Medulla oblongata (tissue), 1 donor: ENCODE measurements around the gene MMP2.

Experiments used
- DNase-seq: peaks from one replicate; pipeline ENCODE4 v3.0.0-alpha.2; 2015; ENCODE audit errors: extremely low spot score

The MMP2 gene

DNA sequence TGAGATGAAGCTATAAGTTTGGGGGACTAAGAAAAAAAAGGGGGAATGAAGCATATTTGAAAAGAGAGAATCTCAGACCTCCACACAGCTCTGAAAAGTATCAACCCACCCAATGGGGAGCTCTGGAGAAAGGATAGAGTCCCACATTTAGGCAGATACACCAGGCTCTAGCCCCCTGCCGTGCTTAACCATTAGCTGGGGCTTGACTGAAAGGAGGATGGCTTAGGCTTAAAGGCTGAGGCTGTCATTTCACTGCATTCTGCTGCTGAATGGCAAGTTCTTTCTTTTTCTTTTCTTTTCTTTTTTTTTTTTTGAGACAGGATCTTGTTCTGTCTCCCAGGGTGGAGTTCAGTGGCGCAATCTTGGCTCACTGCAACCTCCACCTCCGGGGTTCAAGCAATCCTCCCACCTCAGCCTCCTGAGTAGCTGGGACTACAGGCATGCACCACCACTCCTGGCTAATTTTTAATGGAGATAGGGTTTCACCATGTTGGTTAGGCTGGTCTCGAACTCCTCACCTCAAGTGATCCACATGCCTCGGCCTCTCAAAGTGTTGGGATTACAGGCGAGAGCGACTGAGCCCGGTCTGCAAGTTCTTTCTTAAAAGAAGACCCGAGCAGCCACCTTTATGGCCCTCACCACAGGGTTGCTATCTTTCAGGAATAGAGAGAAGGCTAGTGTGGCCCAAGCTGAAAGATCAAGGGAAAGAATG lies 9.0 kb upstream of the MMP2 start:
- no peak for DNase-seq

DNA sequence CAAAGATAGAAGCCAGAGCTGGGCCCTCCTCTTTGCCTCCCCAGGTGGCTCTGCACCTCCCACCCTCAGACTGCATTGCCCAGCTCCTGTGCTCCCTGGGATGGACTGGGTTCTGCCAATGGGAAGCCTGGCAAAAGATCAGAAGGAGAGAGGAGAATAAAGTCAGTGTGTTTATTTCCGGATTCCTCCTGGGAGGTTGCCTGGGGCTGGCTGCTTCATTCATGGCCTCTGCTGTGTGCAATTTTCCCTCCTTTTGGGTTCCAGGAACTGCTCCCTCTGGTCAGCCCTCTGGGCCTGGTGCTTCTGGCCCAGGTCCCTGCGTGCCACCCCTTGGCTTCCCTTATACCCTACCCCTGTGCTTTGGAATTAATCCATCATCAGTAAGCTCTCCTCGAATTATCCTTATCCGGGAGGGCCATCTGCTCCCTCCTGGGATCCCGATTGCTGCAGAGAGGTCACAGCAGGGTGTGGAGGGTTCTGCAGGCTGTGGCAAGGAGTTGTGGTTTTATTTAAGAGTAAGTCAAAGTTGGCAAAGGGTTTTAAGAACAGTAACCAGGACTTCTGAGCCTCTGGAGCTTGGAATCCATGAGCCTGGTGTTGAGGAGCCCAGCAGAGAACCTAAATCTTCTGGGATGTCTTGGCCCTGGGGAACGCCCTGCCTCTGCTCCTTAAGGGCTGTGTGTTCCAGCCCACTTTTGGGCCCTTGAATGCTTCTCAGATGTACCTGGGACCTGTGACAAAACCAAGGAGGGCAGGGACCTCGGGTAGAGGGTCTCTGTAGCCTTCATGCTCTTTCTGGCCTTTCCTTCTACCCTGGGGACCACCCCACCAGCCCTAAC lies 8.2 kb upstream of the MMP2 start:
- peak; percentile 27 for DNase-seq

DNA sequence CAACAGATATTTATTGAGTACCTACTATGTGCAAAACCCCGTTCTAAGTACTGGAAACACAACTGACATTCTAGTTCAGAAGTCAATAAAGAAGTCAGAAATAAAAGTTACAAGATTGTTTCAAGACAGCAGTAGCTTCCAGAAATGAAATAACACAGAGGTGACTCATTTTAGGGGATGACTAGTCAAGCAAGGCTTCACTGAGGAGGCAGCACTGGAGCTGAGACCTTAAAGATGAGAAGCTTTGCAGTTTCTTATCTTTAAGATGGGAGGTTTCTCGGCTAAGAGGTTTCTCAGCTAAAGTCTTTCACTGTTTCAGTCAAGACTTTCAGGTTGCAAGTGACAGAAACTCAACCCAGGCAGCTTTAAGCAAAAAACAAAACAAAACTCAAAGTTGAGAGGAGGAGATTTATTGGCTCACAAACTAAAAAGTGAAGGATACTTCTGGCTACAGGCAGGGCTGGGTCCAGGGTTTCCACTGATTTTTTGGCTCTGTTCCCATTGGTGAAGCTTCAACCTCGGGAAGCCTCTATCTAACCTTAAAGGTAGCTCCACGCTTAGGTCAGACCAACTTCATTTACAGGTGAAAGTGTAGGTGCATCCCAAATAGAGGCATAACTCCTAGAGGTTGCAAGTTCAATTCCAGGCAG lies 7.4 kb upstream of the MMP2 start:
- DNase-seq: no peak

DNA sequence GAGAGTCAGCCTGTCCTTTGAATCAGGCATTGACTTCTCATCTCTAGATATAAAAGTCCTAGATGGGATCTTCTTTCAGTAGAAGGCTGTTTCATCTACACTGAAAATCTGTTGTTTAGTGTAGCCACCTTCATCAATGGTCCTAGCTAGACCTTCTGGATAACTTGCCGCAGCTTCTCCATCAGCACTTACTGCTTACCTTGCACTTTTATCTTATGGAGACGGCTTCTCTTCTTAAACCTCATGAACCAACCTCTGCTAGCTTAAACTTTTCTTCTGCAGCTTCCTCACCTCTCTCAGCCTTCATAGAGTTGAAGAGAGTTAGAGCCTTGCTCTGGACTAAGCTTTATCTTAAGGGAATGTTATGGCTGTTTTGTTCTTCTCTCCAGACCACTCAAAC lies 5.4 kb upstream of the MMP2 start:
- no peak for DNase-seq

DNA sequence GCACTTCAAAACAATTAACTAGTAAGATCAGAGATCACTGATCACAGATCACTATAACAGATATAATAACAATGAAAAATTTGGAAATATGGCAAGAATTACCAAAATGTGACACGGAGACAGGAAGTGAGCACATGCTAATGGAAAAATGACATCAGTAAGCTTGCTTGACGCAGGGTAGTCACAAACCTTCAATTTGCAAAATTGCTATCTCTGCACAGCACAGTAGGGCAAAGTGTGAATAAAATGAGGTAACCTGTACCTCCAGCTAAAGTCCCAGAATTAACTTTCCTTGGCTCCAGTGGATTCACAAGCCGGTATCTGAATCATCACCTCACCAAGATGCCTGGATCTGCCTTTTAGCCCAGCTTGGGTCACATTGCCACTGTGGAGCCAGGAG lies 4.2 kb upstream of the MMP2 start:
- DNase-seq: no peak

DNA sequence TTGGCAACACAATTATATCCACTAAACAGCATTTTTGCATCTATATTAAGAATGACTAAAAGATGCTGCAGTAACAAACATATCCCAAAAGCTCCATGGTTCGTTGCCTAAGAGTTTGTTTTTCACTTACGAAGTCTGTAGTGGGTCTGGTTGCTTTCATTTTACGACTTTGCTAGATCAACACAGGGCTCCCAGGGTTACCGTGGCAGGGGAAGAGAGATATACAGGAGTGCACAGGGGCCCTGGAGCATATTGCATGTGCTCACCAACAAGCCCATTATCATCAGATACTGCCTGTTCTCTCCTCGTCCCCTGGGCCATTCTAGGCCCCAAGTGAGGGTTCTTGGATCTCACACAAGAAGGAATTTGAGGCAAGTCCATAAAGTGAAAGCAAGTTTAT lies 3.1 kb upstream of the MMP2 start:
- DNase-seq: no peak

DNA sequence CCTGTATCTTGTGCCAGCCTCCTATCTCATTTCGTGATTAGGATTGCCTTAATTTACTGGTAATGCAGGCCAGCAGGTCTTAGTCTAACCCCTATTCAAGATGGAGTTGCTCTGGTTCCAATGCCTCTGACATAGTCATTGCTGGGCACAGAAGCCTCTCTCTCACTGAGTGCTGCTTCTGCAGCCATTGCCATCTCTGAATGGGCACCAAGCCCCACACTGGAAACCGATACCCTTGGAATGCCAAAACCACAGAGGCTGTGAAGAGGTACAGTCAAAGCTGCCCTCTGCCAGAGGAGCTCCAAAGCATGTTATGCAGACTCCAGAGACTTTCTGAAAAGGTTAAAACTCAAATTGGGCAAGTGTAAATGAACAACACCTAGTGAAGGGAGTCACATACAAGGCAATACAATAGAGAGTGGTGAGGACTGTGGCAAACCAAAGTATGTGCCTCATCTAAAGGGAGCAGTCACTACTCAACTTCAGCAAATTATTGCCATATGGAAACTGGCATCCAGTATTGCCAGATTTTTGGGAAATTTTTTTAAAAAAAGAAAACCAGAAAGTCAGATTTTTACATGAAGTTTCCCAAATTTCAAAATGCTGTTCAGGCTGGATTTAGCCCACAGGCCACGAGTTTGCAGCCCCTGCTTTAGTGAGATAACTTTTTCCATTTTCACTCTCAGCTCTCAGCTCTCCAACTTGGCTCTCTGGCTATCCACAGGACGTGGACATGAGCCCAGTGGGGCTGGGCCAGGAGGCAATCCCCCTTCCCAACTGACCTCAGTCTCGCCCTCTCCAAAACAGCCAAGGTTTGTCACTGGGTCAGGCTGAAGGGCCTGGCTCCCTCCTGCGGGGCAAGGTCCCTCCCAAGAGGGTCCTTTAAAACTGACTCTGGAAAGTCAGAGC lies 2.1 kb upstream of the MMP2 start:
- DNase-seq: no peak

DNA sequence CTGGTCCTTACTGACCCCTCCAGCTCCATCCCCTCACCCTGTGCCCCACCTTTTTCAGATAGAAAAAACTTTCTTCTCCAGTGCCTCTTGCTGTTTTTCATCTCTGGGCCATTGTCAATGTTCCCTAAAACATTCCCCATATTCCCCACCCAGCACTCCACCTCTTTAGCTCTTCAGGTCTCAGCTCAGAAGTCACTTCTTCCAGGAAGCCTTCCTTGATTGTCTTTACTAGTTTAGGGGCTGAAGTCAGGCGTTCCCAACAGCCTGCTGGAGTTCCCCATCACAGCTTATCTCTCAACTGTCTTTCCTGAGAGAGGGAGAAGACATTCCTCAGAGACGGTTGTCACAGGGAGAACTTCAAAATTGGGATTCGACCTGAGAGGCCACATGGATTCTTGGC lies 1.3 kb upstream of the MMP2 start:
- DNase-seq: no peak

DNA sequence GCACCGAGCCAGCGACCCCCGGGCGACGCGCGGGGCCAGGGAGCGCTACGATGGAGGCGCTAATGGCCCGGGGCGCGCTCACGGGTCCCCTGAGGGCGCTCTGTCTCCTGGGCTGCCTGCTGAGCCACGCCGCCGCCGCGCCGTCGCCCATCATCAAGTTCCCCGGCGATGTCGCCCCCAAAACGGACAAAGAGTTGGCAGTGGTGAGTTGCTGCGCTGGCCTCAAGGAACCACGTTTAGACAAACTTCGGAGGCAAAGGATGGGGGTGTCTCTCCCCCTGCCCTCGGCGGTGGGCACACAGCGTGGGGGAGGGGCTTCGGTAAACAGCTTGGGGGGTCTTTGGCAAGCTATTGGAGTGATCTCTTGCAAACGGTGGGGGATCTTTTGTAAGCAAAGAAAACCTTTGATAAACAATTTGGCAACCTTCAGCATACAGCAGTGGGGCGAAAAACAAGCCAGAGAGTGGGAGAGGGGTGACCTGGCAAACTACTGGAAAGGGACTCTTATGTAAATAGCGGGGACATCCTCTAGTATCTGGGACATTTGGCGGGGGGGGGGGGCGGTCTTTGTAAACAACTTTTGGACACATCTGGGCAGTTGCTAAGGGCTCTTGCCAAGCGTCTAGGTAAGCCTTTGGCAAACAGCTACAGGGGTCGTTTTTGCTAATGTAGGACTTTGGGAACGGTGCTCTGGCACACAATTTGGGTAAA lies 587 bp downstream of the MMP2 start:
- DNase-seq: no peak

DNA sequence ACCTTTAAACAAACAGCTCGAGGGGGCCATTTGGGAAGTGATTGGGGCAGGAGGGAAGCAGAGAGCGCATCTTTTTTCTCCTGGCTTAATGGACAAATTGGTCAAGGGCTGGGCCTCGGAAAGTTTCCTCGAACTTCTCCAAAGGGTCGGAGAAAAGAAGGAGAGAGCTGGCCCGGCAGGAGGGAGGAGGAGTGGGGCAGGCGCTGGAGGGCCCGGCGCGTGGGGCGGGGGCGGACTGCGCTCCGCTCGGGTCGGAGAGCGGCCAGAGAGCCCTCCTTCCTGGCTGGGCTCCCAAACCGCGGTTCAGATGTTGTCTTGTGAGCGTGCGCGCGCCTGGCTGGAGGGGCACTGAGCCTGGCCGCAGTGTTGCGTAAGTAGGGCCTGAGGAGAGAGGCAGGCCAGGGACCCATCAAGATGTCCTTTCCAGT lies 1.2 kb downstream of the MMP2 start:
- peak; percentile 78 for DNase-seq

DNA sequence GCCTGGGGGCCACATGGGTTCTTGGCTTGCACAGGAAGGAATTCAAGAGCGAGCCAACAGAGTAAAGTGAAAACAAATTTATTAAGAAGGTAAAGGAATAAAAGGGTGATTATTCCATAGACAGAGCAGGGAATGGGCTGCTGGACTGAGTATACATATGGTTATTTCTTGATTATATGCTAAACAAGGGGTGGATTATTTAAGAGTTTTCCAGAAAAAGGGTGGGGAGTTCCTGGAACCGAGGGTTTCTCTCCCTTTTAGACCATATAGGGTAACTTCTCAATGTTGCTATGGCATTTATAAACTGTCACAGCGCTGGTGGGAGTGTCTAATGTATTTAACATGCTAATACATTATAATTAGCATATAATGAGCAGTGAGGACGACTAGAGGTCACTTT lies 2.0 kb downstream of the MMP2 start:
- no peak for DNase-seq

DNA sequence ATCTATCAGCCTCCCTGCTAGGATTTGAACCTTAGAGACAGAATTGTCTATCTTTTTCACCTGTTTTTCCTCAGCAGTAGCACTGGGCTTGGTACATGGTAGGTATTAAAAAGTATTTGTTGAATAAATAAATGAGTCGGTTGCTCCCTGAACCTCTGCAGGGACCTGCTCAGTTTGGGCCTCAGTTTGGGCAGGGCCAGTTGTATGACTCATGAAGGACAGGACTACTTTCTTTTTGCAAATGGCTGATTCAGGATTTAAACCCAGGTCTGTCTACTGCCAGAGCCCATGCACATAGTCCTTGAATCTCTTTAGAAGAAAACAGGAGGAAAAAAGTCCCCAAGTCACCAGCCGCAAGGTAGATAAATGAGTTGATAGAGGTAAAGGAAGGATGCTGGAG lies 3.1 kb downstream of the MMP2 start:
- DNase-seq: no peak

DNA sequence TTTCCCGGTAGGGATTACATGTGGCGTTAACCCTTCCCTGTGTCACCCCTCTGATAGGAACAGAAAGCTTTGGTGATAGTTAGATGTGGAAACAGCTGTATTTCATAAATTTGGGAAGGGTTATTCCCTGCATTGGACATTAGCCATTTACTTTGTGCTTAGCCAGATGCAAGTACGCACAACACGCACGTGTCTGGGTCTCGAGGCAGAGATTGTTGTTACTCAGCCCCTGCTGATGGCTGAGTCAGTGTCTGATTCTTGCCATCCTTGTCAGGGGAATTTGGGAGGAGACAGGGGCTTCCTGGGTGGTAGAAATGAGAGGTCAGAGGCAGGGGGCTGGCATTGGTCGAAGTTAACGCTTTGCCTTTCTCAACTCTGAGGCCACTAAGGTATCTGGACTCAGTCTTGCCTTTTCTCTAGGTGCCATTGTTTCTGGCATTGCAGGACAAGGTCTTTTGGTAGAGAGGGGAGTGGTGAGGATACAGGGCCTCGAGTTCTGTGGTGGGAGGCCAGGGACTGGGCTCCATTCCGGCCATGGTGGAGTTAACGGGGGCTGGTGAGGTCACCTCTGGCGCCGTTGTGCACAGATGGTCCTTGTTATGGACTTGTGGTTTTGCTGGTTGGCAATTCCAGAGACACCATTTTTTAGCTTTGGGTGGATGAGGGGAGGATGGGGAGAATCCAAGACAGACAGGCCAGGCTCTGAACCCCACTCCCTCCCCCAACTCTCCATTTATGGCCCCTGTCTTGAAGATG lies 8.2 kb downstream of the MMP2 start:
- DNase-seq: no peak

DNA sequence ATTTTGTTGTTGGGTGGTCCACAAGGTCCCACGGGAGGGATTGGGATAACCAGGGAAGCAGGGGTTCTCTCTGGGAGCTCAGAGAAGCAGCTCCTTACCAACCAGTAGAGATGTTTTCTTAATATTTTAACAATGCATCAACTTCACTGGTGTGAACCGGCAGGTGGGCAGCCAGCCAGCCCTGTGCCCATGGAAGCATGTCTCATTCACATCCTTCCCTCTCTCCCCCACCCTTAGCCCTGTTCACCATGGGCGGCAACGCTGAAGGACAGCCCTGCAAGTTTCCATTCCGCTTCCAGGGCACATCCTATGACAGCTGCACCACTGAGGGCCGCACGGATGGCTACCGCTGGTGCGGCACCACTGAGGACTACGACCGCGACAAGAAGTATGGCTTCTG lies 9.3 kb downstream of the MMP2 start:
- no peak for DNase-seq

DNA sequence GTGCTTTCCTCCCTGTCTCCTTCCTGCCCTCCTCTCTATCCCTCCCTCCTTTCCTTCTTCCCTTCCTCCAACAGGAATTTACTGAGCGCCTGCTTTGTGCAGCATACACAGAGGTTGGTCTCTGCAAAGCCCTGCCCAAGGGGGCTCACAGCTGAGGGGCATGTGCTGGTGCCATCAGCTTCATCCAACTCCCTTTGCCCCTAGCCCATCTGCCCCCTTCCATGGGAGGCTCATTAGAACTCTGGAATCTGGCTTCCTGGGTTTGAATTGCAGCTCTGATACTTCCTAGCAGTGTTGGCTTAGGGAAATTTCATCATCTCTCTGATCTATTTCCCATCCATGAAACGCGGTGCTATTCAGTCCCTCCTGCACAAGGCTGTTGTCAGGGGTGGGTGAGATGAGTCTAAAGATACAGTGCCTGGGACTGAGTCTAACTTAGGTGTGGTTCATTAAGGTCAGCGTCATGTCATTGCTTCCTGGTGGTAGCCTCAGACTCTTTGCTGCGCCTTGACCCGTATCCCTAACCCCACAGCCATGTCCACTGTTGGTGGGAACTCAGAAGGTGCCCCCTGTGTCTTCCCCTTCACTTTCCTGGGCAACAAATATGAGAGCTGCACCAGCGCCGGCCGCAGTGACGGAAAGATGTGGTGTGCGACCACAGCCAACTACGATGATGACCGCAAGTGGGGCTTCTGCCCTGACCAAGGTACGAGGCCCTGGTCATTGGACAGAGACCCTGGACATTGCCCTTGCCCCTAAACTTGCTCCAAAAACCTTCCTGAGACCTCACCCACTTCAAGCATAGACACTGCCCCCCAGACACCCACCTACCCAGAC lies 10.3 kb downstream of the MMP2 start:
- DNase-seq: no peak

DNA sequence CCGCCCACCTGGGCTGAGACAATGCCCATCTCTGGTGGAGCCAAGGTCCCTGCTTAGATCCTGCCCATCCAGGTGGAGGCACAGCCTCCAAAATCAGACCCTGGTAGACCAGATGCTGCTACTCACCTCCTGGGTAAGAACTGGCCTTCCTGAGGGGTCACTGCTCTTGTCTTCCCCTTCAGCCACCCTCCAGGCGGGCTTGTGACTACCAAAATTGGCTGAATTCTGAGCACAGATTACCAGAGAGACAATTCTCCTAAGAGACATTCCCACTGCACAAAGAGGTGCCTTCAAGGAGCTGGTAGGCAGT lies 10.9 kb downstream of the MMP2 start:
- no peak for DNase-seq

DNA sequence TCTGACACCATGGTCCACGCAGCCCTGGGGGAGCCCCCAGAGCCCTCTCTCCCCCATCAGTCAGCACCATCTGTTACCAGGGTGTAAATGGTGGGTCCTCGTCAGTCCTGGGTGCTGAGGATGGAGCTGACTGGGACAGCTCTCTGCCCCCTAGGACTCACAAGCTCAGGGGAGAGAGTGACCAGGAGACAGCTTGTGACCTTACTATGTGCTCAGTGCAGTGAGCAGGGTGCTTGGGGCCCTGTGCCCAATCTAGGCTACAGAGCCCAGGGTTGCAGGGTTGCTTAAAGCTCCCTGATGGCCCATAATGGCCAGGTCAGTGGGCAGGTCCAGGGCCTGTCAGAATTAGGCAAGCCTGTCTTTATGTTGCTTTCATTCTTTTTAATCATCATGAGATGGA lies 11.3 kb downstream of the MMP2 start:
- no peak for DNase-seq

DNA sequence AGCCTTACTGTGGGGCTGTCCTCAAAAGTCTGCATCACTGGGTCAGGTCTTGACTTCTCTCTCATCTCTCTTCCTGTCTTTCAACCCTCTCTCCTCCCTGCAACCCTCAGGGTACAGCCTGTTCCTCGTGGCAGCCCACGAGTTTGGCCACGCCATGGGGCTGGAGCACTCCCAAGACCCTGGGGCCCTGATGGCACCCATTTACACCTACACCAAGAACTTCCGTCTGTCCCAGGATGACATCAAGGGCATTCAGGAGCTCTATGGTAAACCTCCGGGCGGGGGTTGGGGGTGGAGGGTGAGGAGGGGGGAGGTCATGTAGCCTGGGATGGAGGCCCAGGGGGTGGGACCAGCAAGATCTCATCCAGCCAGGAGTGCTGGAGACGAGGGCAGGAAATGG lies 12.7 kb downstream of the MMP2 start:
- no peak for DNase-seq

DNA sequence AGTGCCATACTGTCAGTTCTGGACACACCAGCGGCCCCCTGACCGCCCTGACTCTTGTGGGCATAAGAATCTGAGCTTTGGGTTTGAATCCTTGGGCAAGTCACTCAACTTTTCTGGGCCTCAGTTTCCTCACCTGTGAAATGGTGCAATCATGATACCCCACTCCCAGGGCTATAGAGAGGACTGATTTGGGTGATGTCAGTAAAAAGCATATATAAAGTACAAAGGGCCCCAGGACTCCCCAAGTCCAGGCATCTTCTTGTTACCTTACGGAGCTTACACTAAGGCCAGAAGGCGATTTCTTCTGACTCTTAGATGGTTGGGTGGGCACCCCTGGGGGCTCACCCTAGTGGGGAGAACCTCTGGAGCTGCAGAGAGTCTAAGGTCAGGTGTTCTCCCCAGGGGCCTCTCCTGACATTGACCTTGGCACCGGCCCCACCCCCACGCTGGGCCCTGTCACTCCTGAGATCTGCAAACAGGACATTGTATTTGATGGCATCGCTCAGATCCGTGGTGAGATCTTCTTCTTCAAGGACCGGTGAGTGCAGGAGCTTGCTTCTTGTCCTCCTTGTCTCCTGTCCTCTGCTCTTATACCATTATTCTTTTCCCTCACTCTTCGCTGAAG lies 13.9 kb downstream of the MMP2 start:
- DNase-seq: no peak
